Natural killer cell treated with Interleukin-12 subunit alpha and Interleukin-12 subunit beta and Interleukin-15 and Interleukin-18, amount 100 ng/mL, for 72 hours (primary cell): ENCODE results near the gene PDXP. TPM values are rescaled to one million over a fixed set of nuclear protein-coding genes. Genes with fewer than 3 reads are reported as not detected.
A peak's percentile ranks its signal among the peaks of the same experiment; 100 is the strongest.

Source experiments
- ATAC-seq, 2 donors: fragments of 150-1000 bp; cut with Tn5 transposase in 1 of 2; sonication (Bioruptor Pico), chemical (Tn5 transposase) in 1 of 2; 2 replicates each; pipeline ENCODE4 v1.10.0; 2021
- DNase-seq: peaks from one replicate; pipeline ENCODE4 v3.0.0; 2022; ENCODE audit warnings: low spot score
- H3K27ac Mint-ChIP-seq, 2 donors: 1 replicate in 1 of 2; 2 replicates in 1 of 2; pipeline ENCODE4 v1.8.0; 2022; ENCODE audit warnings: mixed read lengths in 2 of 2, mild to moderate bottlenecking in 1 of 2, moderate library complexity in 1 of 2
- H3K27me3 Mint-ChIP-seq, 2 donors: 1 replicate in 1 of 2; 2 replicates in 1 of 2; pipeline ENCODE4 v1.8.0; 2022; ENCODE audit warnings: mixed read lengths in 2 of 2
- H3K36me3 Mint-ChIP-seq: one replicate; pipeline ENCODE4 v1.8.0; 2022; ENCODE audit warnings: mixed read lengths
- H3K4me1 Mint-ChIP-seq, 2 donors: 1 replicate in 1 of 2; 2 replicates in 1 of 2; pipeline ENCODE4 v1.8.0; 2022; ENCODE audit warnings: low read depth in 2 of 2, mixed read lengths in 2 of 2, mild to moderate bottlenecking in 1 of 2
- H3K4me3 Mint-ChIP-seq: one replicate; pipeline ENCODE4 v1.8.0; 2022; ENCODE audit warnings: mixed read lengths
- H3K9me3 Mint-ChIP-seq: 2 replicates; pipeline ENCODE4 v1.8.0; 2022; ENCODE audit warnings: mixed read lengths
- total RNA-seq, 2 donors: library from RNA; stranded (reverse); gene quantifications; one replicate each; pipeline ENCODE4 v1.2.3, GENCODE V29; 2022

PDXP gene
- total RNA-seq, 2 donors from 2014 or later, result 43.9 to 58.4 TPM

DNA sequence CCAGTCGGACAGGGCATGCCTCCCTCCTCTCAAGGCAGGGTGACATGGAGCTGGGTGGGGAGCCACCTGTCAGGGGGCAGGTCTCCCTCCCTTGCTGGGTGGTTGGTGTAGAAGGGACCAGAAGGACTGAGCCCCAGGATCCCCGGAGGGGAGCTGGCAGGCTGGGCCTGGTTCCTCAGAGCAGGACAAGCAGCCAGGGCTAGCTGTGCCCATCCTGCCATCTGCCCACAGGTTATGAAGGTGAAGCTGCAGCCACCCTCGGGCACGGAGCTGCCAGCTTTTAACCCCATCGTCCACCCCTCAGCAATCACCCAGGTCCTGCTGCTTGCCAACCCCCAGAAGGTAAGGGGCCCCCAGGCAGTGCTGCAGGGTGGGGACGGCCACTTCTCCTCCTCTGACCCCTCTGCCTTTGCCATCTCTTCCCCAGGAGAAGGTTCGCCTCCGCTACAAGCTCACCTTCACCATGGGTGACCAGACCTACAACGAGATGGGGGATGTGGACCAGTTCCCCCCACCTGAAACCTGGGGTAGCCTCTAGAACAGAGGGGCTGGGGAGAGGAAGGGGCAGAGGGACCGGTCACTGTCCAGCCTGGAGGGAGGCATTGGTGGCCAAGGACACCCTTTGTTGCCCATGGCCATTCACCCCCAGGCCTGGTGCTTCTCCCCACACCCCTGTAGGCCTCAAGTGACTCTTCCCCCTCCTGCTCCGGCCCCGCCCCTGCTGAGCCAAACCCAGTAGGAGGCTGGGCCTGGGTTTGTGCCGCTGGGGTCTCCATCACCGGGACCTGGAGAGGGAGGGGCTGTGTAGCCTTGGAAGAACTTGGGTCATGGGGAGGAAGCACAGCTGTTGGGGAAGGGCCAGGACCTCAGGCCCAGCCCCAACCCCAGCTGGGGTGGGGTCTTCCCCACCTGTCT lies 26.1 kb upstream of the PDXP start:
- DNase-seq (no peak), ATAC-seq (no peak)
- H3K4me1 Mint-ChIP-seq, result peaks cover 50 to 64% of the 10 kb centered on the region in 2 donors
- H3K27ac Mint-ChIP-seq, result peak overlapping the region; percentile 93 to 94
- peak overlapping the region; percentile 85 for H3K4me3 Mint-ChIP-seq
- no peaks in the 10 kb centered on the region for H3K27me3 Mint-ChIP-seq
- H3K36me3 Mint-ChIP-seq, result no peaks in the 10 kb centered on the region
- H3K9me3 Mint-ChIP-seq, result no peaks in the 10 kb centered on the region

DNA sequence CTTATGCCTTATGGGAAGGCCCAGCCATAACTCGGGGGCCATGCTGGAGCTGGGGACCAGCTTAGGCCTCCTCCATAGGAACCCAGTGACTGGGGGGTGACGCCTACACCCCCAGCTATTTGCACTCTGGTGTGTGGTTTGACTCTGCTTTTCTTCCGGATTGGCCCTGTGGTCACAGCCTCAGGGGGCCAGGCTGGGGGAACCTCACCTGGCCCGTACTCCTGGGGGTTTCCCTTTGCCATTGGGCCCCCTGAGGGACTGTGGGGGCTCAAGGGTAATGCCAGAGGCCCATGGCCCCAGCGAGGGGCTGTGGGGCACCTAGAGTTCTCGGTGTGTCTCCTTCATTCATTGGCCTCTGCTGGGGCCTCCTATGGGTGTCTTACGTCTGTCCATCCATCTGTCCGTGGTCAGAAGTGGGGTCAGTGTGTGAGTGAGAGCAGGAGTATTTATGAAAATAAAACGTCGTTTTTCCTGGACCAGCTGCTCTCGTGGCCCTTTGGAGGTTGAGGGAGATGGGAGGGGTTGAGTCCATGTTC lies 25.4 kb upstream of the PDXP start:
- Mint-ChIP-seq H3K4me3 (peak overlapping the region; percentile 85), H3K36me3 (no peaks in the 10 kb centered on the region), H3K9me3 (no peaks in the 10 kb centered on the region), H3K27me3 (no peaks in the 10 kb centered on the region), H3K27ac (peak overlapping the region; percentile 93 to 94), H3K4me1 (peaks cover 49 to 64% of the 10 kb centered on the region in 2 donors)
- peak; percentile 76 for DNase-seq
- ATAC-seq, result peak; percentile 33 to 55

DNA sequence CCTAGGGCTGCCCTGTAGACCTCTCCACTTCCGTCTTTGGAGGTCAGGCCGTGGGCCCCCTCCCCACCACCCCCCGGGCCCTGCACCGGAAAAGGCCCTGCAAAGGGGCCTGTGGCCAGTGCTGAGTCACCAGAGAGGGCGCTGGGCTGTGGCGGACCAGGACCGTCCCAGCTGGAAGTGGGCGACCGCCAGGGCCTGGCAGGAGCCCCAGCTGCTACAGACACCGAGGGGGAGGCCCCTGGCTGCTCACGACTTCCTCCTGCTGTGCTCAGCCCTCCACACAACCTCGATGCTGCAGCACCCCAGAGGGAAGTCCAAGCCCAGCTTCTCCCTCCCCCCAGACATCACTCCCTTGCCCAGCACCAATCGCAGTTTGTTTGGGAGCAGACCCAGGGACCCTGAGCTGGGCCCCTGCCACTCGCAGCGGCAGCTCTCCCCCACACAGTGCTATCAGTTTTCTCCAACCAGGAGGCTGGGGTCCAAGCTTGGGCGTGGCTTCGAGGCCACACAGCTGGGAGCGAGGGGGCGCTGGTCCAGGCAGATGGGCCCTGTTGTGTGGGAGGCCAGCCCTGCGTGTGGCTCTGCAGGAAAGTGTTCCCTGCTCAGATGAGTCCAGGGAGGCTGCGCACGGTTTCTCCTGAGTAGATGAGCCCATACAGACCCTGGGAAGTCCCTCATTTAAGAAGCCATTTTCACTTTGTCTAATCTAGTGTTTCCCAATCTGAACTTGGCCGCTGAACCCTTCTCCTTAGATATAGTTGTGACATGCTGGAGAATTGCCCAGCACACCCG lies 24.7 kb upstream of the PDXP start:
- H3K4me3 Mint-ChIP-seq, result peak overlapping the region; percentile 85
- peak; percentile 91 for DNase-seq
- H3K27ac Mint-ChIP-seq, result peak overlapping the region; percentile 93 to 94
- no peaks in the 10 kb centered on the region for H3K27me3 Mint-ChIP-seq
- H3K9me3 Mint-ChIP-seq, result no peaks in the 10 kb centered on the region
- peaks cover 49 to 64% of the 10 kb centered on the region in 2 donors for H3K4me1 Mint-ChIP-seq
- H3K36me3 Mint-ChIP-seq, result no peaks in the 10 kb centered on the region
- peak; percentile 76 to 82 for ATAC-seq

DNA sequence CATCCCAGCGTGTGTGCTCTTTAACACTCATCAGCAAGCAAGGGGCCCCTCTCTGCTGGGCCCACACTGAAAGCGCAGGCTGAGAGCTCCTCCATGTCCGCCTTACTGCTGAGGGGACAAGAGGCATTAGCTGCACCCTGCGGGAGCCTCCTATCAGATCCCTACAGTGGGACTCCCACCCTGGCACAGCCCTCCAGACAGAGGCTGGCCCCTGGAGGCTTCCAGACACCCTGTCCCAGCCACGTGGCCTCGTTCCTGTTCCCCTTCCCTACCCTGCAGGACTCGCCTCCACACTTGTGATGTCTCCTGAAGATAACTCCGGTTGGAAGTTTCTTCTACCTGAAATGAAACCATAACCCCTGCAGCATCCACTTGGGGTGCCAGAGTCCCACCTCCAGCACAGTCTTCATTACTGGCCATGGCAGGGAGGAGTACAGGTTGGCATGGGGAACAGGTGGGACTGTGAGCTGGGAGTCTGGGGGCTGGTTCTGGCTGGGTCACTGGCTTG lies 24.1 kb upstream of the PDXP start:
- Mint-ChIP-seq H3K9me3 (no peaks in the 10 kb centered on the region), H3K36me3 (no peaks in the 10 kb centered on the region), H3K4me3 (peak overlapping the region; percentile 85), H3K27me3 (no peaks in the 10 kb centered on the region), H3K27ac (peak overlapping the region; percentile 93 to 94), H3K4me1 (peaks cover 50 to 59% of the 10 kb centered on the region in 2 donors)
- ATAC-seq, result no peak
- DNase-seq, result no peak

DNA sequence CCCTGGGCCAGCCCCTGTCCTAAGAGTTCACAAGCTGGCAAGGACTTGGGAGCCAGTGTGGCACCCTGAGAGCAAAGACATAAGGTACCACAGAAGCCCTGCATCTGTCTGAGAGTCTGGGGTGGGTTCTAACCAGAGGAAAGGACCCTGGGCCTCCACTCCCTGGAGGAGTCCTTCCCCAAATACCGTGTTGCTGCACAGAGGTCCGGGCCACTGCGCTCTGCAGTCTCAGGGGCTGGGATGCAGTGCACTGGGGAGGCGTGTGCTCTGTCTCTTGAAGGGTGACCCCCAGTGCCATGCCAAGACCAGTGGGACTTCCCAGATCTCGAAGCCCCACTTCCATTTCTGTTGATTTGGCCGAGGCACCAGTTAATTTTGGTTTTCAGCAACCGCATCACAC lies 23.4 kb upstream of the PDXP start:
- DNase-seq, result no peak
- Mint-ChIP-seq H3K27ac (peak overlapping the region; percentile 93 to 94), H3K9me3 (no peaks in the 10 kb centered on the region), H3K27me3 (no peaks in the 10 kb centered on the region), H3K4me3 (peak overlapping the region; percentile 85), H3K36me3 (no peaks in the 10 kb centered on the region), H3K4me1 (peaks cover 50 to 60% of the 10 kb centered on the region in 2 donors)
- ATAC-seq, result no peak

DNA sequence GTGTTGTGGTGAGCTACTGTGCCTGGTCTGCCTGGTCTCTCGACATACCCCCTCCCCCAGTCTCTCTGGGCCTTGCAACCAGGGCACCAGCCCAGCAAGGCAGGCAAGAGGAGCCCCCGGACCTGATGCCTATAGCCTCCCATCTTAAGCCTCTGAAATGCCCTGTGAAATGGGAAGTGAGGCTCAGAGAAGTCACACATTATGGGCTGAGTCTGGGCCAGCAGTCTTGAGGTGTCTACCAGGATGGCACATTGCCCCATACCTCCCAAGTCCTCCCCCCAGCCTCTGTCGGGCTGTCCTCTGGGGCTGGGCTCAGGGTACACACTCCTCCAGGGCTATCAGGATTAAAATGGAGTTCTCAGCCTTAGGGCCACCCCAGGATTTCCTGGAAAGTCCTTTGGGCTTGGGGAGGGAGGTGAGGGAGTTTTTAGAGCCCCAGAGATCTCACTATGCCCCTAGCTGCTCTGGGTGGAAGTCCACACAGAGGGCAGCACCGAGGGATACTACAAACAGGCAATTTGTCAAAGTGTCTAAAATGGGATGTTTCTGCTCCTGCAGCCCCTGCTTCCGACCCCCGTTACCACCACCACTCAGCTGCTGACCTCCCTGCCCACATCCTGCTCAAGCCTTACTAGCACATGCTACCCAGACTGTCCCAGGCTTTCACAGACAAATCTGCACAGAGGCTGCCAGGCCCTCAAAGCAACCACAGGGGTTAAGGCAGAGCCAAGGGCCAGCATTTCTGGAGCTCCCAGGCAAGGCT lies 22.2 kb upstream of the PDXP start:
- H3K9me3 Mint-ChIP-seq, result no peaks in the 10 kb centered on the region
- ATAC-seq (peak; percentile 50 to 56), DNase-seq (peak; percentile 82)
- peak overlapping the region; percentile 93 to 94 for H3K27ac Mint-ChIP-seq
- no peaks in the 10 kb centered on the region for H3K36me3 Mint-ChIP-seq
- H3K27me3 Mint-ChIP-seq, result no peaks in the 10 kb centered on the region
- H3K4me1 Mint-ChIP-seq, result peaks cover 50 to 62% of the 10 kb centered on the region in 2 donors
- H3K4me3 Mint-ChIP-seq, result peak overlapping the region; percentile 68

DNA sequence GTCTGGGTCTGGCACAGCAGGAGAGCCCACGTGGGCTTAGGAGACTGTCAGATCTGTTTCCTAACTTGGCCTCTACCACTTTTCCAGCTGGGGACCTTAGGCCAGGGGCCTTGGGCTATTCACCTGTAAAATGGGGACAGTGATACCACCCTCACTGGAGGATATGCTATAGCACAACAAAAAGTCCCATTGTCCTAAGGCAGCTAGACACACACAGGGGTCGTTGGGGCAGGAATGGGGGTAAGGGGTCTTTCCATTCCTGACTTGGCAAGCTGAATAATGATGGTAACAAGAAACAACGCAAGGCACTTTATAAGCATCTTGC lies 21.6 kb upstream of the PDXP start:
- ATAC-seq (no peak), DNase-seq (no peak)
- Mint-ChIP-seq H3K4me1 (peaks cover 45 to 58% of the 10 kb centered on the region in 2 donors), H3K27ac (peak overlapping the region; percentile 93 to 94), H3K4me3 (peak overlapping the region; percentile 68), H3K27me3 (no peaks in the 10 kb centered on the region), H3K9me3 (no peaks in the 10 kb centered on the region), H3K36me3 (no peaks in the 10 kb centered on the region)

DNA sequence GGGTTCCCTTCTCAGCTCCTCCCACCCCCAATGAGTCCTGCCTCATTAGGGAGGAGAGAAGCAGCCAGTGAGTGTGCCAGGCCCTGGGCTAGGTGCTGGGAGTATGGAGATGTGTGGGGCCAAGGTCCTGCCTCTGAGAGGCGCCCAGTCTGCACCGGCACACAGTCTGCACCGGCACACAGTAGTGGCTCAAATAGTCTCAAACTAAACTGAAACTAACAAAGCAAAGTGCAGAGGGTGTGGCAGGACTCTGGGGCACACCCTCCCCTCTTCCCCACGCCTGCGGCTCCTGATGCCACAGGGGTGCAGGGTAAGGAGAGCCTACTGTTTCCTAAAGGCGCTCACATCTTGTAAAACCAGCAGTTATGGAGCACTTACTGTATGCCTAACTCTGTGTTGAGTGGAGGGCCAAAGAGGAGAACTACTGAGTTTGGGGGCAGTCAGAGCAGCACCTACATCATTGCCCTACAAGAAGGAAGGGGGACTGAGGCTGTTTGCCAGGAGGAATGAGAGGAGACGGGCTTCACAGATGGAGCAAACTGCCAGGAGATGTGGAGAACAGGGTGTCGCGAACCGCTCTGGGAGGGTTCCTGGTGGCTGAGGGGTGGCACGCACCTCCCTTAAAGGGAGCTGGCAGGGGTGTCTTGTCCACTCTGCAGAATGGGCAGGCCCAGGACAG lies 20.0 kb upstream of the PDXP start:
- H3K4me3 Mint-ChIP-seq, result peak overlapping the region; percentile 100
- peaks cover 40 to 60% of the 10 kb centered on the region in 2 donors for H3K4me1 Mint-ChIP-seq
- no peaks in the 10 kb centered on the region for H3K27me3 Mint-ChIP-seq
- DNase-seq (no peak), ATAC-seq (peak; percentile 13 to 48)
- H3K36me3 Mint-ChIP-seq, result peaks cover 3% of the 10 kb centered on the region
- H3K9me3 Mint-ChIP-seq, result no peaks in the 10 kb centered on the region
- H3K27ac Mint-ChIP-seq, result peak overlapping the region; percentile 93 to 94

DNA sequence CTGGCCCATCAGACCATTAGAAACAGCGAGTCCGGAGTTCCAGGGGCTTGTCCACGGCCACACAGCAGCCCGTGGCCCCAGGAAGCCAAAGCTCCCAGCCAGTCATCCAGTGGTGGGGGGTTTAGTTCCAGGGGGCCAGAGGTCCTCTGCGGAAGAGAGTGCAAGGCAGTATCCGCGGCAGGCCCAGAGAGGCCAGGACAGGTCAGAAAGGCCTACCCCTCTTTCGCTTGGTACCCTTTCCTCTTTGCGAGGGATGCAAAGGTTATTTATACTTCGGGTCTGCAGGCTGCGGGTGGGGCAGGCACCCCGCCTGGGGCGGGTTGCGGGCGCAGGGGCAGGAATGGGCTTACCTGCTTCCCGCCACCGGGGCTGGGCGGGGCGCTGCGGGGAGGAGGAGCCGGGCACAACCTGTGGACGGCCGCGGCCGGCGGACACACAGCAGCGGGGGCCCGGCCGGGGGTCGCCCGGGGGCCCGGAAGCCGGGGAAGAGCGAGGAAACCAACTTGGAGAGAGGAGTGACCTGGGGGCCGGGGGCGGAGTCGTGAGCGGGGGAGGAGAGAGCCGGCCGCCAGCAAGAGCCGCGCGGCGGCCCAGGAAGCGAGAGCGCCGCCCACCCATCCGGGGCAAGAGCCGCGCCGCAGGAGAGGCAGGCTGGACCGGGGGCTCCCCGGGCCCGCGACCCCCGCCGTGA lies 19.3 kb upstream of the PDXP start, which contains the start of gene SH3BP1:
Gene SH3BP1 (plus strand): TSS at position 600 of the 691 bp plus-strand sequence. CDS start 119 bp downstream, outside the sequence.
- Mint-ChIP-seq H3K4me3 (peak within 1 kb of the TSS; percentile 100), H3K4me1 (peaks cover 39 to 59% of the 10 kb centered on the region in 2 donors), H3K36me3 (peaks cover 5% of the 10 kb centered on the region), H3K27me3 (no peaks in the 10 kb centered on the region), H3K27ac (peak within 1 kb of the TSS; percentile 94 to 95), H3K9me3 (no peaks in the 10 kb centered on the region)
- peak; percentile 66 to 77 for ATAC-seq
- peak; percentile 85 for DNase-seq

DNA sequence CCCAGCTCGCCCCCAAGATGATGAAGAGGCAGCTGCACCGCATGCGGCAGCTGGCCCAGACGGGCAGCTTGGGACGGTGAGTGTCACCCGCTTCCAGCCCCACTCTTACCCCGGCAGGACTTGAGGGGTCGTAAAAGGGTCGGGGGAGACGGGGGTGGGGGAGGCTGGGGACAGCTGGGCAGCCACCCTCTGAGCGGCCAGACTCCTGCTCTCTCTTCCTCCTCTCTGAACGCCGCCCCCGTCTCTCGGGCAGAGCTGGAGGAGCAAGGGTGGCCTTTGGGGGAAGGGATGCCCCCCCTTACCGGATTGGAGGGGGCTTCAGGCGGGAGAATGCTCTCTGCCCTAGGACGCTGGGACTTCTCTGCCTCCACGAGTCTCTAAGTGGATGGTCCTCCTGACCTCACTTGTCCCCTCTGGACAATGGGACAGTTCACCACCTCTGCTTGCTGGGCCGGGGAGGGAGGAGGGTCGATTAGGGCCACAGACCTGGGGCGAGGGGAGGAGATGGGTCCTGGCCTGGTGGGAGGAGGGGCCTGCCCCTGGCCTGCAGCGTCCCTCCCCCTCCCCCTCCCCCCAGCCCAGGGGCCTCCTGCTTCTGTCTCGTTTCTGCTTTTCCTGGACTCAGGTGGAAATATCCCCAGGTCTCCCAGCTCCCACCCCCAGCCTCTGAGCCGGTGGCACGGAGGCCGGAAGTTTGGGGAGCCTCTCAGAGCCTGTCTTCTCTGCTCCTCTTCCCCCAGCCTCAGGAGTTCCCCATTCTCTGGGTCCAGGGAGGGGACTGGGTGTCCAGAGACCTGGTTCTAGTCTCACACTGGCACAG lies 18.5 kb upstream of the PDXP start:
- H3K4me3 Mint-ChIP-seq, result peak overlapping the region; percentile 100
- no peaks in the 10 kb centered on the region for H3K9me3 Mint-ChIP-seq
- peaks cover 5% of the 10 kb centered on the region for H3K36me3 Mint-ChIP-seq
- no peak for ATAC-seq
- no peaks in the 10 kb centered on the region for H3K27me3 Mint-ChIP-seq
- DNase-seq, result no peak
- H3K4me1 Mint-ChIP-seq, result peaks cover 31 to 54% of the 10 kb centered on the region in 2 donors
- peak overlapping the region; percentile 89 to 95 for H3K27ac Mint-ChIP-seq

DNA sequence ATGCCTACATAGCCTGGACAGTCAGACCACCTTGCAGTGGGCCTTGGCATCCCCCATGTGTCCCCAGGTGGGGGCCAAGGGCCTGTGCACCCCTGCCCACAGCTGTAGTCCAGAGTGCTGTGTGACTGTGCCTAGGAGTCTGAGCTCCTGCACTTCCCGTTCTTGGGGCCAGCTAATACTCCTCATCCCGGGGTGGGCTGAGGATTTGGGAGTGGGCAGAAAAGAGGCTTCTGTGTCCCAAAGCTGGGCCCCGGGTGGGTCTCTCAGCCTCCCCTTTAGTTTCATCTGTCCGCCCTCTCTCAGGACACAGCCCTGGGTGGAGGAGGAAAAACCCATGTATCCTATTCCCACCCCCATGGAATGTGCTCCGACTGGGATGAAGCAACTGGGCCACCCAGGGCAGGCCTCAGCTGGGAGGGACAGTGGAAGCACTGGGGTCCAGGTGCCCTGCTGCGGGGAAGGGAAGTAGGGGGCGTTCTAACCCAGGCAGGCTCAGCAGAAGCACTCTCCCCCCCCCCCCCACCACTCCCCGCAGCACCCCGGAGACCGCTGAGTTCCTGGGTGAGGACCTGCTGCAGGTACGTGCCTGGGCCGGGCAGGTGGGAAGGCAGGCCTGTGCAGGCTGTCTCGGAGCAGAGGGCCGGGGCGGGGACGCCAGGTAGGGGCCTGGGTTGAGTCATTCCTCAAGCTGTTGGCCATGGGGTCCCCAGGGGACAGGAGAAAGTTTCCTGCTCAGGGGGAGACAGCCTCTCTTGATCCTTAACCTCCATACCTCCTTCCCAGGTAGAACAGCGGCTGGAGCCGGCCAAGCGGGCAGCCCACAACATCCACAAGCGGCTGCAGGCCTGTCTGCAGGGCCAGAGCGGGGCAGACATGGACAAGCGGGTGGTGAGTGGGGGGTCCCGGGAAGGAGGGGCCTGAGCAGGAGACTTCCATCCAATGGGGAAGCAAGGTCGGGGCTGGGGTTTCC lies 17.6 kb upstream of the PDXP start:
- H3K27ac Mint-ChIP-seq, result peak overlapping the region; percentile 89 to 95
- ATAC-seq (no peak), DNase-seq (no peak)
- H3K4me3 Mint-ChIP-seq, result peak overlapping the region; percentile 100
- no peaks in the 10 kb centered on the region for H3K9me3 Mint-ChIP-seq
- H3K36me3 Mint-ChIP-seq, result peaks cover 5% of the 10 kb centered on the region
- H3K27me3 Mint-ChIP-seq, result no peaks in the 10 kb centered on the region
- H3K4me1 Mint-ChIP-seq, result peaks cover 31 to 48% of the 10 kb centered on the region in 2 donors
